Hematopoietic multipotent progenitor cell treated with erythropoietin and hydrocortisone succinate and interleukin-3 and kit ligand, for 4 days (in vitro differentiated cells): Measurements from ENCODE around the gene RAPGEF4.

ENCODE experiments used
- DNase-seq: peaks from one replicate; pipeline ENCODE4 v3.0.0-alpha.2; 2015

The RAPGEF4 gene

DNA sequence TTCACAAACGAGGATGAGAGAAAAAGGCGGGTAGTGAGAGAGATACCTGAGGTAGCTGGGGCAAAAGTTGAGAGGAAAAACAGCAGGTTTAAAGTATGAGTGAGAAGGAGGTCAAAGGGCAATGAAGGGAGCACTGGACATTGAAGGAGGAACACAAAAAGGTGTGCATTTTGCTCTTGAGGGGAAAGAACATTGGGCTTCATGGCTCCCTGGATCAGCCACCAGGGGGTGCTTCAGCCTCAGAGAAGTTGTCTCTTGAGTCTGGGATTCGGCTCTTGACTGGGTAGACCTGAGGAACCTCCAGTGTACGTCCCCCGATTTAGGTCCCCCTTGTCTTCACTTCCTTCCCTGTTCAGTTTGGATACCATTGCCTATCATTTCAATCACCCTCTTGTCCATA, 128.5 kb downstream of the RAPGEF4 start:
- DNase-seq = peak; percentile 69

DNA sequence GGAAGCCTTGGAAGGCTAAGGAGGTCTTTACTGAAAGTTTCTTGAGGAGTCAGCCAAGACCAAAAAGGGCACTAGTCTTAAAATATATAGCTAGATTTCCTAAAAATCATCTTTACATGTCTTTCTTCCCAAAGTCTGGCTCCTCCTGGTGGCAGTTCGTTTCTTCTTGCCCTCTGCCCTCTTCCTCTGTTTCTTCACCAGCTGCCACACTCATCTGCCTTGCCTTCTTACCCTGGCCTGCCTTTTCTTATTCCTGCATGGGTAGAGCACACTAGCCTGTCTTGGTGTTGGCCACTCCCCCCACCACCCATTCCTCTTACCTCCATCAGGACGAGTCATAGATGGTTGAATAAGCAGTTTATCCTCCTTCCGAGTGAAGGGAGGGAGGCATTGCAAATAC, 129.8 kb downstream of the RAPGEF4 start:
- peak; percentile 24 for DNase-seq

DNA sequence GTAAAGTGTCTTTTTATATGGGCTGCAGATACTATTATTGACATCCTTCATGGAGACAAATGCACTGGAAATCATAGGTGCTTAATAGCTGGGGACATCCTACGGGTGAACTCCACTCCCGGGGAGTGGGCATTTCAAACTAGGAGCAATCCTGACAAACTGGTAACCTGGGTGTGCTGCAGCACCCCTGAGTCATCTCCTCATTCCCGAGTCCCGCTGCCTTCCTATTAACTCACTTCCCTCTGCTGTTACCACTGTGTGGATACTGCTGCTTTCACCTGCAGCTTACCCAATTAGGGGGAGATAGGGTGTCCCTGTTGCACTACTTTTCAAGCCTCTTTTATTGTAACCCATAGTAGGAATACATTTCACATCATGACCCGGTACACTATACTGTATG, 134.2 kb downstream of the RAPGEF4 start:
- DNase-seq = no peak

DNA sequence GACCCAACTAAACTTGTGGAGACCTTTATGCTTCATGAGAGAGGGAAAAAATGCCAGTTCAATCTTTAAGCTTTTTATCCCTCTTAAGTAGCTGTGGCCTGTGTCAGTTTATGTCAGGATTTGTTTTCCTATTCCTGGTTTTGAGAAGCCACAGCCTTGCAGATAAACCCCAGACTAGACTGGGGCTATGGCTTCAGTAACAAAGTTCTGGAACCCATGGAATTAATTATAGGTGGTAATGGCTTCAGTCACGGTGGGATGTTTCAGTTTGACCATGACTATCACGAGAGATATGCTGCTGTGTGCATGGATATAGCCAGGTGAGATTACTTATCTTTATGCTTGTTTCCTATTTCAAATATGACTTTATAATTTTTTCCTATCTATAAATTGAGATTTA, 134.8 kb downstream of the RAPGEF4 start:
- no peak for DNase-seq

DNA sequence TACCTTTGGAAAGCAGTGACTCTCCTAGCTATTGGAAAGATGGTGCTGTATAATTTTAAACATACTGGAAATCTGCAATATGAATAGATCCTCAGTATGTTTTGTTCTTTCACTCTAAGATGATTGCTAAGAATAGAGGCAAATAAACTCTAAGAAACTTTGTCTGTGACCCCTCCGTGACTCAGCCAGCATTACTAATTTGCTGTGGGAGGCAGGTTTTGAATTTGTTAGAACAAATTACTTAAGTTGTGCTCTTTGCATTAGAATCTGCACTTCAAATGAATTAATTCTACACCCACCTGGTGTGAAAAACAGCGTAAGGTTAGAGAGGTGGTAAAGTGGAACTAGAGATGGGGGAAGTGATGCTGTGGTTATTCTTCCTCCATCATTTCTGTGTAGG, 142.2 kb downstream of the RAPGEF4 start:
- DNase-seq = no peak

DNA sequence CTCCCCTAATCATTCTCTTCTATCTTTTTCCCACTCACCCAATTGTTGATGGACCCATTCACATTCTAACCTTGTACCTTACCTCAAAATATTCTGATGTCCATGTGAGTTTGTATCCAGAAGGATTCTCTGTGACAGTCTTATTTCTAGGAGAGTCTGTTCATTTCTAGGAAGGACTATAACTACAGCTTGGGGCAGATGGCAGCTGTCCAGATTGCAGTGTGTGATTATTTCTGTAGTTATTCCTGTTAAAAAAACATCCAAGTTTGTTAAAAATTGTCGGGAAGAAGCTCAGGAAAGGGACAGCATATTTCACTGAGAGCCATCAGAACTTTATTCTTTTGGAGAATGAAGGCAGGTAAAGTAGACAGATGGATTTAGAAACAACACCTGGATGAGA, 142.6 kb downstream of the RAPGEF4 start:
- DNase-seq = no peak

DNA sequence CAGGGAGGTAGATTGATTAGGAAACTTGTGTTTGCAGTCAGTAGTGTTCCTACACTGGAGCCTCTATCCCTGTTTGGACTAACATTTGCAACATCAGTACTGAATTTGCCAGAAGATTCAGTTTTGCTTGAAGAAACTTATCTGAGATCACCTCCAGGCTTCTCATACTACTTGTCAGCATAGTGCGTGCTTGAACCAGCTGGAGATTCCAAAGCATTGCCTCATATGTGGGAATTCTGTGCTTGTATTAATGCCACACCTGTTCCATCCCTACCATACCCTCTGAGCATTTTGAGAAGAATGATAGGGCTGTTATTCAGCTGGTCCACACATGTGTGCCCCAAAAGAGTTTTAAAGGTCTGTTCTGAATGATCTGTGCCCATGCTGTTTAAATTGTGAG, 148.7 kb downstream of the RAPGEF4 start:
- DNase-seq = no peak

DNA sequence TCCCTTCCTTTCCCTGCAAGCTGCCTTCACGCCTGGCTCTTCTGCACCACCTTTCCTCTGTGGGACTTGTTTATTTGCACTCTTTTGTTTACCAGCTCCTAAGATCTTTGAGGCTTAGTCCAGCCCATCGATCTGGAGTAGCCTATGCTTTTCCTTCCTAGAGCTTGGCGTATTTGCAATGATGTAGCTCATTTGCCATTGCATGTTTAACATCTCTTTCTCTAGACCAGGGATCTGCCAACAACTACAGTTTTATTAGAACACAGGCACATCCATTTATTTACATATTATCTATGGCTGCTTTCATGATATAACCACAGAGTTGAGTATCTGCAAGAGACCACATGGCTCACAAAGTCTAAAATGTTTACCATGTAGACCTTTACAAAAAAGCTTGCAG, 150.4 kb downstream of the RAPGEF4 start:
- DNase-seq = no peak

DNA sequence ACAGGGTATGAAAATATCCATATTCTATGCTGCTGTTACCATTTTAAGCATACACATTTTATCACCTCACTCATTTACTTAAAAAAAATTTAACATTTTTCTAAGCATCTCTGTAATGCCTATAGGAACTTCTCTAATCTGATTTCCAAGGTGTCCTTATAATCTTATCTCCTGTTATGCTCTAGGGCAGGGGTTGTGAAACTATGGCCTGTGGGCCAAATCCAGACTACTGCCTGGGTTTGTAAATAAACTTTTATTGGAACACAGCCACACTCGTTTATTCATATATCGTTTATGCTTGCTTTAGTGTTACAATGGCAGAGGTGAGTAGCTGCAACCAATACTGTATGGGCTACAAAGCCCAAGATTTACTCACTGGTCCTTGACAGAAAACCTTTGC, 151.6 kb downstream of the RAPGEF4 start:
- no peak for DNase-seq

DNA sequence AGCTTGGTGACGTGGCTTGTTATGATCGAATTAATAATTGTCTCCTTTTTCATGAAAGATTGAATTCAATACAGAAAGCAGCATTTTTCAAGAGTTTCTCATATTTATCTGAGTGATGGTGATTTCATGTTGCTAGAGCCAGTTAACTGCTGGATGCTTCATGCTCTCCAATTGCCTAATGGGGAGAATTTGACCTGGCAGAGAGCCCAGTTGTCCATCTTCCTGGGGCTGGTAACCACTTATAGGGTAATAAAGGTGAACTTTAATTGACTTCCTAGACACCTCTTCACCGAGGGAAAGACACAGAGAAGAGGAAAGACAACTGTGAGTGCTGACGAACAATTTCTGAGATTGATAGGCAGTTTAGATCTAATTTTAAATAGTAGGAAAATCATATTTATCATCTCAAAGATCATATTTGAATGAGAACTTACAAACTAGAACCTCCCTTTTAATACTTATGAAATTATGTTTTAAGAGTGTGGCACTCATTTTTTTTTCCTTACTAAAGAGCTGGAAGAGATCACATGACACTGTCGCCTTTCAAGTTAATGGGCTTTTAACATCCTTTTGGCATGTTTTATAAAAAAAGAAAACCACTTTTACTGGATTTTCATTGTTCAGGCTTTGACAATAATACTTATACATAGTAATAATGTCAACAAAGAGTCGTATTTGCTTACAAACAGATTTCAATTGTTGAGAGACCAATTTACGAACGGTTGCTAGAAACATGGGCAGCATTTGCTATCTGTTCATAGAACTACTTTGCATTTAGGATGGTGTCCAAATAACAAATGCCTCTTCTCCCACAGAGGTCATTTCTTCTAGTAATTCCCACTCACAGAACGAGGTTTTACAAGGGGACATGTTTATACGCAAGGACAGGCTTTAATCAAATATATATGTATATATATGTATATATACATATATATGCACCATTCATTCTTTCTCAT, 153.3 kb downstream of the RAPGEF4 start:
- DNase-seq = no peak

DNA sequence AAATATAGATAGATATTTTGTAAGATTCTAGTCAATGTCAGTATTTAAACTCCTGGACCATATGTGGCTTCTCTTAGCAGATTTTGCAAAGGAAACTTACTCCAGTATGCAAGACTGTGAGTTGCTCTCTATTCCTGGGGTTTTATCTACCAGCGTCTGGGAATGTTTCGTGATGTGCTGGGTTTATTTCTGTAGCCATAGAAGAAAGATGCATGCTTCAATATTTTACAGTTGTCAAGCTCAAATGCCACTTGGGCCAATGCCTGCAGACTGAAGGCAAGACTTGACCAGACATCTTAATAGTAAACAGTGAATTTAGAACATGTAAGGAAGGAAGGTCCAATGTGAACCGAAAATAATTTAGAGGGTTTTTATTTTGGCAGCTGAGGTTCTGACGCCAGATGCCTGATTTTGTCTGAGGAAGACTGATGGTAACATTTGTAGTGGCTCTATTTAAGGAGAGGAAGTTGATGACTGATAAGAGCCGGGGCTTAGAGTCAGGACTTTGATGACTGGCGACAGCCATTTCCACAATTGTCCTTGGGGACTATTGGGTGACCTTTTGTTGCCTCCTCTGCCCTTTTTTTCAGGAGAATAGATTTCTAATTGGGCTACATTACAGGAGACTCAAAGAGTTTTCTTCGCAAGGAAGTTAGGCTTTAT, 154.3 kb downstream of the RAPGEF4 start:
- DNase-seq = peak; percentile 20

DNA sequence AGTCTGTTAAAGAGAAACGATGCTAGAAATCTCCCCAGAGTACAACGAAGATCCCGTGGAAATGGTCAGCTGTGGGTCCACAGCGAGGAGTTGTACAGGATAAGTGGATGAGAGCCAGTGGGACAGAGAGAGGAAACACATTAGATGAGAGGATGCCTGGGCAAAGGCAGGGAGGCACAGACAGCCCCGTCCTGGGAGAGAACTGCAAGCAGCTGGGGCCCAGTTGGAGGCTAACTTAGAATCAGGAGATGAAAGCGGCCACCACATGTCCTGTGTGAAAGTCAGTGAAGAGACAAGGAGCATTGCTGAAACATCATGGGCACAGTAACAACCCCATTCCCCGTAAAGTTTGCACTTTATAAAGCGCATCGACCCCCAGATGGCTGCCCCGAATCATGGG, 157.5 kb downstream of the RAPGEF4 start:
- no peak for DNase-seq

DNA sequence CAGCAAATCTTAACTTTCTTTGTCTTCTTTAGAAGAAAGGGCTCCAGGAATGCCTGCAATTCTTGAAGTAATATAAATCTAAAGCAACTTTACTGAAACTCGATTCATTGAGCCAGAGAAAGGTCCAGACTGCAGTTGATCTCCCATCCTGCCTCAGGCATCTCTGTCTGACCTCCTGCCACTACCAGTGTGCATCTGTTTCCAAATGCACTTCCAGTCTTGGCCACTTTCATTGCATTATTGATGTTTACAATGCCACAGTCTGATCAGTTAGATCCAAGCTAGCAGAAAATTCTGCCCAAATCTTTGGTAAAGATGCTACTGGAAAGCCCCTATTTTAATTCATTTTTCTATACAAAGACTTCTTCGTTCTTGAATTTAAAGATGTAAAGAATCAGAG, 158.0 kb downstream of the RAPGEF4 start:
- no peak for DNase-seq

DNA sequence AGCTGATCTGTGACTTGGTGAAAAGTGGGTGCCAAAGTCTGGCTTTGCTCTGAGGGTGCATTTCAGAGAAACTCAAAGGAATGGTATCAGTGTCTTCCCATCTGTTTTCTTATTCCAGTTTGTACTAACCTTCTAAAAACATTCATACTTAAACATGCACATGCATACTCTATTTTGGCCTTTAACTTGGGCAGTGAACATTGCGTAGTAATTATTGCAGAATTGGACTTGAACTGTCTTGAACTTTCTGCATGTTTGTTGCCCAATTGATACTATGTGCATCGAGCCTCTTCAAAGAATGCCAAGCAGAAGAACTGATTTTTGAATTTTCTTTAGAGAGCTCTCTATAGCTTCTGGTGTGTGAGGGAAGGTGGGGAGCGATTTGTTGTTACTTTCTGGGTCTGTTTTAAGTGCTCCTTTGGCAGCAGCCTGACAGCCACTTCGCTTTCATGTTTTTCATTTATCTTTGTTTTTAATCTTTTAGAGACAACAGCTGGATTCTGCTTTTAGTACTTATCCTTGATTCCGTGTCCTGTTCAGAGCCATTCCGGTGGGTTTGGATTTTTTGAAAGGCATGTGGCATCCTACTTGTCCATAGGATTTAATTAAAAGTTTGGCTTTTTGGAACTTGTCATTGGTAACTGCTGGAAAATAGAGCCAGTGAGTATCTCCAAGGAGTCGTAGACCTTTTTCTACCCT, 159.2 kb downstream of the RAPGEF4 start:
- DNase-seq = no peak

DNA sequence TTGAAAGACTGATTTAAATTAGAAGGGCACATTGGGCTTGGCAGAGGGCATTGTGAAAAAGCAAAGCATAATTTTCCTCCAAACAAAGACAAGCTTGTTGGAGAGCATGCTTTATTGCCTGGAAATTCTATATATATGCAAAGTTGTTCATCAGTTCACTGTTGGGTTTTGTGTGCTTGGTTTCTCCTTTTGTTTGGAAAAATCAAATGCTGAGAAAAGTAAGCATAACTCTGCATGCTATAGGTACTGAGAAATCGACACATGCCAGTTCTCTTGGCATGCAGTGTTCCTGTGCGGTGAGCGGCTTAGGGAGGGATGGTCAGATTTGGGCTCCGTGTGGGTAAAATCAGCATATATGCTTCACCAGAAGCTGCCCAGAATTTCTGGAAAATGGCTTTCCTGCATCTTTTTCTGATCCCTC, 161.0 kb downstream of the RAPGEF4 start:
- no peak for DNase-seq

DNA sequence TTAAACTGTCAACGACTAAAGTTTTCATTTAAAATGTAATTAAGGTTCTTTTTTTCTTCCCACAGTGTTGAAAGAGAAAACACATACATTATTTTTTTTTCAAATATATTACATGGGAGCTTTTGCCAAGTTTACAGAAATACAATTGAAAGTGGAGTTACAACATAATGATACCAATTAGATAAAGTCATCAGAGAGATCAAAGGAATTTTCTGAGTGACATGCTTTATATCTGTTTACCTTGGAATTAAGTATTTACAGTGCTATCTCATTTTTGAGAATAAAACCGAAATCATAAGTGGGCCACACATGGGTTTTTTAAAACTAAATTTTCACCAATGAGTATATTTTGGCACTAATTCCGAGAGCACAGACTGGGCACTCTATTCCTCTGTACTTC, 165.2 kb downstream of the RAPGEF4 start:
- no peak for DNase-seq

DNA sequence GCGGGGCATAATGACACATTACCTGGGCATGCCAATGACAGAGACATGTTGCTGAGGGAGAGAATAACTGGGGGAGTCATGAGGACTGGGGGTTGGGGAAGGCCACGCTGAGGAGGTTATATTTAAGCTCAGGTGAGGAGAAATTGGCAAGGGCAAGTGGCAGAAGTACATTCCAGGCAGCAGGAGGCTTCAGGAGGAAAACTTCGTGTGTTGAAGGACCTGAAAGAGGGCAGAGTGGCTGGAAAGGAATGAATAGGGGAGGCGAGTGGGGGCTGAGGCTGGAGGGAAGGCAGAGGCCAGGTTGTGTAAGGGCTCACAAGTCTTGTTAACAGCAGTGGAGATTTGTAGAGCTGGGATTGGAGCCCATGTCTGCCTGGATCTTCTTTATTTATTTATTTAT, 166.3 kb downstream of the RAPGEF4 start:
- DNase-seq = no peak

DNA sequence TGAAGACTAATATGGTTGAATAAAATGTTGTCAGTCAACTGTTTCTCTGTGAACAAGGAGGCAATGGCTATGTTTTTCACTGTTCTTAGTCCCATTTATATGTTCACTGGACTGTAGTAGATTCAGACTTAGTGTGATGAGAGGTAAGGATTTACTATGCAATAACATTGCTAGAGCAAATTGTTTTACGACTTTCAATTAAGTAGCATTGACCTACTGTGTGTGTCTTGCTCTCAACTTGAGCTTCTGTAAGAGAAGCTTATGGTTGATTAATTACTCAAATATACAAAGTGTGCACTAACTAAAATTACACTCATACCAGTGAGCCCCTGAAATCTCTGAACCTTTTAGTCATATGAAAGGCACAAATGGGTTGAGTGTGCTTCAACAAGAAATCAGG, 168.6 kb downstream of the RAPGEF4 start:
- no peak for DNase-seq

DNA sequence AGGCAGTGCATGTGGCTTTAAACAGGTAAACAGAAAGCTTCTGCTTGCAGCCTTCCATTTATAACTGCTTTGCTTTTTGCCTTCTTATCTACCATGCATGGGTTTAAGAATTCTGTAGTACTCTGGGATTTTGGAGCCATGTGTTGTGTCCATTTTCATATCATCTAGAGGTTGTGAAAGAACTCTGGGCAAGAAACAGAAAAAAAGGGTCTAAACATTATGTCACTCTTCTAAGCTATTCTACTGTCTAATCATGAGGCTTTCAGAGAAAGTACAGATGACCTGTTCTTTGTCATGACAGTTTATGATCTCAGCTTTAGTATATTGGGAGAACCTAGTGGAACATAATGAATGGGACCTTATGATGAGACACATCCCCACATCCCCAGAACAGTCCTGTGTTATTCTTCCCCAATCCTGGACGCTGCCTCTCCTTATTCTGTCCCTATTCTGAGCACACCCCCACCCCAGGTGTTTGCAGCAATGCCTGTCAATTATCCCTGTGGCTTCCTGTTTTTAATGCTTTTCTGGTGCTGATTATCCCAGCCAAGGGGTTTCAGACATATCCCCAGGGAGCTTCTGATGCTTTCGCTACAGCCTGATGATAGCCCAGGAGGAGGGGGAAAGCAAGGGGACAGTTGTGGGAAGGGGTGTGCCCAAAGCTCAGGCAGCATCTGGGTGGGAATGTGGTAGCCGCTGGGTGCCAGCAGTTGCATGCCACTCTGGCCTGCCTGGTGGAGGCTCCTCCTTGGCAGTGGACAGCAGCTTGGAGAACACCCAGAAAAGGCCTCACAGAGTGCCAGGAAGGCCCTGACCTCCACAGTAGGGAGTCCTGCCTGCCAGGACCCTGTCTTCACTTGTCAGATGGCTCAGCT, 170.5 kb downstream of the RAPGEF4 start:
- no peak for DNase-seq

DNA sequence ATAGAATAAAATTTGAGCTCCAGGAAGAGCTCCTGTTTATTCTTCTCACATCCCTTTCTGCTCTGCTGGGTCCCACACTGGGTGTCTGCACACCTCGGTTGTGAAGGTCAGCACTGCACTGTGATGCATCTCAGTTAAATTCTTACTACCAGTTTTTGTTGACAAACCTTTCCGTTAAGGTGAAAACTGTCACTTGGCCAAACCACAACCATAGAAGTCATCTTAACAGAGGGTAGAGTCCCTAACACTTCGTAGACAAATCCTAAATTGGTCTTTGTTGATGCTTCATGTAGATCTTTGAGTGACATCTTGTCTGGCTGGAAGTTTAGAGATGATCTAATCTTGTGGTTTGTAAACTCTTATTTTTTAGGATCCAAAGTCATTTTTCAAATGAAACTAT, 172.6 kb downstream of the RAPGEF4 start:
- no peak for DNase-seq

DNA sequence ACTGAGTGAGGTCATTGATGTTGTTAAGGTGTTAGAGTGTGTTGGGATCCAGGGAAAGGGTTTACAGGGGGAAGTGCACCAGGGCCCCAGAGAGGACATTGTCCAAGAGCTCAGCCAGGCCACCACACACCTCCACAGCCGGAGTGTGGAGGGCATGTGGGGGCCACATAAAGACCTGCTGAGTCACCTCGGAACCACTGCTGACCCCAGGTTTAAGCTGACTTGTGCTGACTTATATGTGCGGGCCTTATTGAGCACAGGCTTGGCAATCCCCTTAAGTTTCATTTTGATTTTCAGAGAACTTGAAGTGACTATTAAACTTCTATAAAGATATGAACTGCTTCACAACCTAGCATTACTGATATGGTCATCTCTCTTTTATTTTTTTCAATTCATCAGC, 173.8 kb downstream of the RAPGEF4 start:
- no peak for DNase-seq

DNA sequence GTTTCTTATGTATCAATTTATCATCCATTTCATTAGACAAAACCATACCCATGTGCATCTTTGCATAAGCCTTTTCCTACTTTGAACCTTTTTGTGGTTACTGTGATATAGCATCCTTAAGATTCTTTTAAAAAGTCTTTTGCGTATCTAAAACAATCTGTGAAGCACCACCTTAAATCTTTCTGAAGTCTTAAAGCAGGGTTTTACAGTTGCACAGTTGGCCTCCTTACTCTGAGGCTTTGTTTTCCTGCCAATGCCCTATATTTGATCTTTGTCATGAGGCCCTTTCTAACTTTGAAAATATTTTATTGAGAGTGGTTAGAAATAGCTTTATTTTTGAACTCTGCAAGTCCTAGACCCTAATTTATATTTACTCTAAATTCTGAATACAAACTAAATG, 176.6 kb downstream of the RAPGEF4 start:
- DNase-seq = no peak
